Stimulated activated CD8-positive, alpha-beta memory T cell treated with anti-CD3 and anti-CD28 coated beads, Interleukin-12 subunit alpha, Interleukin-12 subunit beta, amount 100 ng/mL, for 24 hours (primary cell): ENCODE results near the gene LAD1.

Experiments
- DNase-seq: peaks from one replicate; pipeline ENCODE4 v3.0.0-alpha.2; 2020; ENCODE audit errors: extremely low read depth

The LAD1 gene

DNA sequence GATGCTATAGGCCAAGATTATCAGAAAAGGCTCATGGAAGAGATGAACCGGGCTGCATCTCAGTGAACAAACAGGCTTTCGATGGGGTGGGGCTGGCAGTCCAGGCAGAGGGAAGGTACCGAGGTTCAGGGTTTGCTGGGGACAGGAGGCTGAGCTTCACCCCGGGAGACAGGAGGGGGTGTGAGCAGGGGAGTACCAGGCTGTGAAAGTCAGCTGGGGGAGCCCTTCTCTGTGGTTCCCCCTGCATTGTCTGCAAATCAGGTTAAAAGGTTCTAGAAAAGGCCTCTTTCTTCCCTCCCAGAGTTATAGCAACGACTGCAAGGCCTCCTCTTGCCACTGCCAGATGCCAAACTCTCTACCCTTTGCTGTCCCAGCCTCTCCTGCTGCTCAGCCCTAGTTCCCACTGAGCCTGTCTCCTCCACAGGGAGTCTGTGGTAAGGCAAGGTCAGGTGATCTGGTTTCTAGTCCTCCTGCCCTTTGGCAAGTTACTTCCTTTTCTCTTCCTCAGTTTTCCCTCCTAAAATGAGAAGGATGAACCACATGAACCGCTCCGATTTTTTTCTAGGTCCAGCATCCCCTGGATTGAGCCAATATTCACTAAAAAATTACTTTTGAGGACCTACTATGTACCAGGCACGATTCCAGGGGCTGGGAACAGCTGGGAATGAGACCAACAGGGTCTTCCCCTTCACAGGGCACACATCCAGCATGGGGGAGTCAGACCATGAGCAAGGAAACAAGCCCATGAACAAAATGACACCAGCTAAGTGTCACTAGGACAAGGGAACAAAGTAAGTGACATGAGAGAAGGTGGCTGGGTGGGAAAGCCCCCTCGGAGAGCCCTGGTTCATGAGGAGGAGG lies 7.2 kb downstream of the LAD1 start:
- DNase-seq: no peak

DNA sequence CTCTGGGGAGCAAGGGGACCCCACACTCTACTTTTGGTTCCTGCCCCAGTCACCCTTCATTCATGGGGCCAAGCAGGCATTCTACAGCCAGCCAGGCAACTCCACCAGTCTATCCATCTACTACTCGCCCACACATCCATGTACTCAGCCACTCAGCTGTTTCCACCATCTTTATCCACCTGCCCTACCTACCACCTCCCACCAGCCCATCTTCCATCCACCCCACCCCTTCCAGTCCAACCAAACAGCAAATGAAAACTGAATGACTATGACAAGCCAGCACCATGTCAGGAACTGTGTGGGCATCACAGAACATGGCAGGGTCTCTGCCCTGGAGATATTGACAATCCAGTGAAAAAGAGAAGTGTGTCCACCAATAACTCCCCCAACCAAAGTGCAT lies 7.9 kb downstream of the LAD1 start:
- no peak for DNase-seq

DNA sequence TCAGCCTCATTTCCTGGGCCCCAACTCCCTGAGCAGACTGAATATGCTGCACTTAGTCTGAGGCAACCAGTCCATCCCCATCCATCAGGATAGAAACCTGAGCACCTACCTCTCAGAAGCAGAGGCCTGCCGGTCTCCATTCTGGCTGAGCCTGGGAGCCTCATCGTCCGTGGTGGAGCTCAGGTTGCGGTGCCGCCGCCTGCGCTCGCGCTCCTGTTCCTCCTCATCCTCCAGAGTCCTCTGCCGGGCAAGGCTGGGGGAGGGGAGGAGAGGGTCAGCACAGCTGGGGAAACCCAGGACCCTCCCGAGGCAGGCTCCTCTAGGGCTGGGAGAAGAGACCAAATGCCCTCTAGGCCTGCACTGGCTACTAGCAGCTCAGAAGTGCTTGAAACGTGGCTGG lies 10.1 kb downstream of the LAD1 start:
- no peak for DNase-seq

DNA sequence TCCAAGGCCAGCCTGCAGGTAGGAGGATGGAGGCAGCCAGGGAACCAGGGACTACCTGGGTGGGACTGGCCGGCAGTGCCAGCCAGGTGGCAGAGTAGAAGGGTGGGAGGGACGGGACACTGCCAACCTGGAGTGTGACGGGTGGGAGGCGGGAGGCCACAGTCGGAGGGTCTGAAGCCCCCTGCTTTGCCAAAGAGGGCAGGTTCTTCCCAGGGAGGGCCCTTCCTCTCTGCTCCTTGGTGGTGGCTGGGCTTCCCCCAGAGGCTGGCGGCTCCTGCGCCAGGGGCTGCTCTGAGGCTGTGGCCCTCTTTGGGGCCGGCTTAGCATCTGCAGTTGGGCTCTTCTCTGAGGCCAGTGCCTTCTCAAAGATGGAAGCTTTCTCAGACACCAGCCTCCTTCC lies 12.9 kb downstream of the LAD1 start:
- DNase-seq: no peak

DNA sequence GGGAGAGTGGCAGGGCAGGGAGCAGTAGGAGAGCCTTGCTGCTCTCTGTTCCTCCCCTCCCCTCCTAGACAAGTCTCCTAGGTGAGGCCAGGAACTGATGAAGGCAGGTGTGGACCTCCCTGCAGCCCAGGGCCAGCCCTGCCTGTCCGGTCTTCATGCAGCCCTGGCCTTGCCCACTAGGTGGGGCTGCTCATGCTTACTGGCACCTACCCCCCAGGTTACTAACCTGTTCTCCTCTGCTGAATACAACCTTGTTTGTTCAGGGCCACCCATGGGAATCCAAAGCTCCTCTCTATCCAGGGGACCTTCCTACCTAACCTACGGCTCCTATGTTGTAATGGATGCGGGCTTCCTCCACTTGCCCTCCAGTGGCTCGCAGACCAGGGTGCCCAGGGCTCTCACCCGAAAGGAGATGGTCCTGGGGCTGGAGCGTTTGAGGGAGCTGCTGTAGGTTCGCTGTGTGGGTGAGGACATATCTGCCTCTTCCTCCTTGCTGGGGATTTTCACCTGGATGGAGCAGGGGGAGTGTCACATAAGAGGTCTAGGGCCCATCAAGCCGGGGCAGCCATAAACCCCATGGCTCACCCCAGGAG lies 13.7 kb downstream of the LAD1 start:
- no peak for DNase-seq

DNA sequence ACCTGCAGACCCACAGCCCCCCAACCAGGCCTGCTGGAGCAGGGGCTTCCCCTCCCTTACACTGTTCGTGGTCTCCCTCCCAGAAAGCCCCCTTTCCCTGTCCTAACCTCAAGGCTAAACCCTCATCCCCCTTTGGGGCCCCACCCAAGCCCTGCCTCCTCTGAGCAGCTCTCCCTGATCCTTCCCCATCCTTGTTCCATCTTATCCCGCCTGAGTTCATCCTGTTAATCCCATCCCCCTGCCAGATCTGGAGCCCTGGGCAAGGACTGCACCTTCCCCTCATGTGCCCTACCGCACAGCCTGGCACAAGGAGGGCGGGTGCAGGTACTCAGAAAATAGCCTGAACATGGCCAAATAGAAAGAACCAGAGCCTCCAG lies 14.7 kb downstream of the LAD1 start:
- DNase-seq: no peak

DNA sequence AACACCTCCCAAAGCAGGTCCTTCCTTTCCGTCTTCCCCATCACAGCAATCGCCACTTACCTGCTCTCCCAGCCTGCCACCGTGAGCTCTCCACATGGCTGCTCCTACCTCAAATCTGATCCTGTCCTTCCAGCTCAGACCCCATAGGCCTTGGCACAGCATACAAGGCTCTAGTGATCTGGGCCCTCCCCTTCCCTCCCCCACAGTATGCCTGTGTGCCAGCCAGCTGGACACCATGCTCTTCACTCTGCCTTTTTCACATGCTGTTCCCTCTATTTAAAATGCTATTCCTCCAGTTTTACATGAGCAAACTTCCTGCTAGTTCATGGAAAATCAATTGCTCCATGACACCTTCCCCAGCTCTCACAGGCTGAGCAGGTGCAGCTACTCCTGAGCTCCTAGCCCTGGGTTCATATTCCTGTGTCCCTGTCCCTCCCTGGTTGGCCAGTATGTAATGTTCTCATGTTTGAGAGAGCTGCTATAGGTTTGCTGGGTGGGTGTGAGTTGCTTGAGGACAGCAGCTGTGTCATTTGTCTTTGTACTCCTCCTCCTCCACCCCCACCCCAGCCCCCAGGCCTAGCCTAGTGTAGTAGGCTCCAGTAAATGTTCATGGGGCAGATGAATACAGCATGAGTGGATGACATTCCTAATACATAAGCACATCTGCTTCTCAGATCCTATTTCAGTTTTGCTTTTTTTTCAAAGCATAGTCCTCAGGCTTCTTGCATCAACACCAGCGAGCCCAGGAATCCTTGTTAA lies 15.3 kb downstream of the LAD1 start:
- no peak for DNase-seq

DNA sequence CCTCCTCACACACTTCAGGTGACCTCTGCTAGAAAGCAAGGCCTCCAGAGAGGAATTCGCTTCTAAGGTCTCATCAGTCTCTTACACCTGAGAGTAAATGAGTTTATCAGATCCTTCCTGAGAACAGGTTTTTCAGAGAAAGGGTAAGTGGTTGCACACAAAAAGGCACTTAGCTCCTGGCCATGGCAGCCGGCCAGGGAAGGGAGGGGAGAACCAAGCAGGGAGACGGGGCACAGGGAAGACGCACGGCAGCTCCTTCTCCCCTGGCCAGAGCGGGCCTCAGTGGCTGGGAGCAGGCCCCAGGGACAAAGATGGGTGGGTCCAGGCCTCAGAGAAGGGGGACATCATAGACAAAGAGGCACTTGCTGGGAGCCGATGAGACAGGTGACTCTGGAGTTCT lies 18.0 kb downstream of the LAD1 start:
- DNase-seq: no peak

DNA sequence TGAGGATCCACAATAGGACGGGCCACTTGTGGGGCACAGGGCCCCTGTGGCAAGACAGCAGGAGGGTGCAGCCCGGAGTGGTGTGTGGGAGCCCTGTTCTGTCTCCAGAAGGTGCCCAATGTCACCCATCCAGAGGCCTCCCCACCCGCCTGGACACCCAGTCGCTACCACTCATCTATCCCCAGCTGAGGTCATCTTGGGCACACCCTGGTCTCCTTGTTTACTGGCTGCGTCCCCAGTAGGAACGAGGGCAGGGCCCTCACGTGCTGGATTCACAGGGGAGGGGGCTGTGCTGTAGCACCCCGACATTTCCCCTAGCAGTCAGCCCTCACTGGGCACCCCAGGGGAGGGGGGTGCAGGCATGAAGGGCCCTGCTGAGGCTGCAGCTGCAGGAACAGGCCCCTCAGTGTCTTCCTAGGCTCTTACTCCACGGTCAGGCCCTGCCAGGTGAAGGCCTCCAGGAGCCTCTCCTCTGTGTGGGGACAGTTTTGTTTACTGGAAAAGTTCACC lies 19.3 kb downstream of the LAD1 start:
- DNase-seq: no peak

DNA sequence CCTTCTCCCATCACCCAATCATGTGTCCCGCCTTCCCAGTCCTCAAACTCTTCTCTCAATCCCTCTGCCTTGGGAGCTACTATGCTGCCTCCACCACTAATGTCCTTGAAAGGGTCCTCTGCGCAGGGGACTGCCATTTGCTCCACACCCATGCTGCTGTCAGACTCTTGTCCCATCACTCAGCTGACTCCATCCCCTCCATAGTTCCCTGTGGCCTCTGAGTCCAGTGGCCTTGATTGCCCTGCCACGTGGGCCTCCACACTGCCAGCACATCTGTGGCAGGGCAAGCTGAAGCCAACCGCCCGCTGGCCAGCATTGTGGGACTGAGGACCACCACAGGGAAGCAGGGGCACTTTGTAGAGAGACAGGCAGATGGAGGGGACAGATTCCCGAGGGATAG lies 20.3 kb downstream of the LAD1 start:
- no peak for DNase-seq

DNA sequence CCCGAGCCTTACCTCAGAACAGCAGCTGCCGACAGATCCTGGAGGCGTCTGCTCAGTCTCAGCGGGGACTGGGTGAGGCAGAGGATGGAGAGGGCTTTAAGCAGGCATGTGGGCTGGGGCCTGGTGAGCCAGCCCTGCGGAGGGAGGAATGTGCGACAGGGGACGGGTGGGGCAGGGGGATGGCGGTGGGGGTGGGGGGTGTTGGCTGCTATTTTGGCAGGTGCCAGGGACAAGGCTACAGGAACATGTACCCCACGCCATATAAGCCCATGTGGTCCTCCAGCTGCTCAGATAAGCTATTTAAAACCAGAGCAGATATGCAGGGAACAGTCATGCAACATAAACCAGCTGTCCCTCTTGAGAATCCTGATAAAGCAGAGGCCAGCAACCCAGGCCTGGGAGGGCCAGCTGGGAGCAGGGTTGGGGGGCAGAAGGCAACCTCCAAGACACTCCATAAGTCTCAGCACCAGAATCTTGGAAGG lies 21.5 kb downstream of the LAD1 start, which contains the start of gene TNNT2:
TSS of gene TNNT2 (minus strand) at position 70 of the 482 bp plus-strand sequence. CDS start 4,426 bp downstream, outside the sequence.
- no peak for DNase-seq

DNA sequence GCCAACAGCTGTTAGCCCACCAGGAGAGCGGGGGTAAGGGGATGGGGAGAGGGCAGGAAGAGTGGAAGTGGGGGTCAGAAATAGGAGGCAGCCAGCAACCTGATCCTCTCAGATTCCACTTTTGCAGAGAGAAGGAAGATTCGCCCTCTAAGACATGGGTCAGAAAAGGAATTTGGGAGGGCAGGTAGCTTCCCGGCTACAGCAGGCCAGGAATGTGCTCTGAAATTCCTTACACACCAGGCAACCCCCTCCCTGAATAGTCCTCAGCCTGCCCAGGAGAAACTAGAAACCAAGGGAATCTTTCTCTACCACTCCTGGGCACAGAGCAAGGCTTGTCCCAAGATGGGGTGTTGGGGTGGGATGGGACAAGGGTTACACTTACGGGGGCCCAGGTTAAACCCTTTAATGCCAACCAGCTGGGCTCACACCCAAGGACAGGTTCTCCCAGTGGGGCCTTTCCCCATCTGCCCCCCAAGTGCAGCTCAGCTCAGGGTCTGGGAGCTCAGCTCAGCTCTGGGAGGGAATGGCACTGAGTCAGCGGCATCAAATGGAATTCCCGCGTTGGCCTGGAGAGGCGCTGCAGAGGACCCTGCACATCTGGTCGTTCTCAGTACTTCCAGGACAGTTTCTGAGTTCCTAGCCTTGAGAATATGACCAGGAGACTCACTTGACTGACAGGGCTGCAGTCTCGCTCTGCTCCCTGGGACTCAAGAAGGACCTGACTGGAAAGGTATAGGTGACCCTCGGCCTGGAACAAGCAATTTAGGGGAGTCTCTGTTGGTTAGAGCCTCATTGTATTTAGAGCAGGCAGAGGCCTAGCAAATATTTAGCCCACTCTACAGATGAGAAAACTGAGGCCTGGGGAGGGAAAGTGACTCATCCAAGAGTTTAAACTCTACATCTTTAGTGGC lies 22.4 kb downstream of the LAD1 start:
- no peak for DNase-seq

DNA sequence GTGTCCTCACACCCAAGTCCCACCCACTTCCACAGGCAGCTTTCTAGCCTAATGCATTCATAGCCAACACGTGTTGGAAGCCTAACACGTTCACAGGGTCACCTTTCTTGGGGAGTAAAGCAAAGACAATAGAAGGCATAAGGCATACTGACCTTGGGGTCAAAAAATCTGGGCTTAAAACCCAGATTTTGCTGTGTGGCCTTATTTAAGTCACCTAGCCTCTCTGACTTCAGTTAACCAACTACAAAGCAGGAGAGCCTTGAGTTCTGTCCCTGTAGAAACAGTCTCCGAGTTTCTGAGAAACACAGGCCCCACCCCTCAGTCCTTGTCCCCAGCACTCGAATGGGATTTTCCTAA lies 23.0 kb downstream of the LAD1 start:
- DNase-seq: no peak

DNA sequence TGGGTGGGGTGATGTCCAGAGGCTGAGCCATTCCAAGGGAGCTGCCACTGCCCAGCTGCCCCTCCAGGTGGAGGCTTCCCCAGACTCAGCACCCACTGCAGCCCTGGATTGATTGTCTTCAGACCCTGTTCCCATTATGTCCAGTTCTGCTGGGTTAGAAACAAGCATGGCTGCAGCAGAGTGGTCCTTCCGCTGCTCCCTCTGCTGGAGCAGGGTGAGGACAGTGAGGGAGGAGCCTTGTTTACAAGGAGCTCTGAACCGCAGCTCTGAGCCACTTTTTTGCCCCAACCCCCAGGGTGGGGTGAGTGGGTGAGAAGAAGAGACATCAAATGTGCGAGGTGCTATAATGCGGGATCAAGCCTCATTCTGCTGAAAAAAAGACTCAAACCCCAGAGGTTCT lies 24.0 kb downstream of the LAD1 start:
- no peak for DNase-seq

DNA sequence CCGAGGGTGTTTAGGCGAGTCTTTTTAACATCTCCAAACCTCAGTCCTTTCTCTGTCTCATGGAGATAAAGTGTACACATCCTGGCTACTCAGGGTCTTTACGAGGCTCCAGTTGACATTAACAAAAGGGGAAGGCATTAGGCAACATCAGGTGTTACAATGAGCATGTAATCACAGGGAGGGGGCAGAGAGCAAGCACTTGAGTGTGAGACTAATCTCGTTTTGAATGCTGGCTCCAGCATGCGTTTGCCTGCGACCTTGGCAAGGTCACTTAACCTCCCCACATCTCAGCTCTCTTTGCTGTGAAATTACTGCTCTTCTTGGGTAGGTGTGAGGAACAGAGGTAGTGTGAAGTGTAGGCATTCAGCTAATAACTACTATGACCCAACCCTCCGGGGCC lies 24.8 kb downstream of the LAD1 start:
- no peak for DNase-seq

DNA sequence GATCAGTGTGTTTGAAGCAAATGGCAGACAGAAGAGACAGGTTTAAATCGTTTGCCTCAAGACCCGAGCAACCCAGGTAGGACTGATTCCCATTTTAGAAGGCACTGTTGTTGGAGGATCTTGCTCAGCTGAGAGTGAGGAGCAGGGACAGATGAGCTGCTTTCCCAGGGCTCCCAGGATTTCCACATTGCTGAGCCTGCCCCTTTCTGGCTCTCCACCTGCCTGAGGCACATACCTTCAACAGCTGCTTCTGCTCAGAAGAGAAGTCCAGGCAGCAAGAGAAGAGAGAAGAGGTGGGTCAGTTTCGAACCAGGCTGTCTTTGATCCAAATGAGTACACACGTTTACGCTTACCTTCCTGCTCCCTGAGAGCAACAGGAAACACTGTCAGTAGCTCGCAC lies 27.3 kb downstream of the LAD1 start:
- DNase-seq: no peak

DNA sequence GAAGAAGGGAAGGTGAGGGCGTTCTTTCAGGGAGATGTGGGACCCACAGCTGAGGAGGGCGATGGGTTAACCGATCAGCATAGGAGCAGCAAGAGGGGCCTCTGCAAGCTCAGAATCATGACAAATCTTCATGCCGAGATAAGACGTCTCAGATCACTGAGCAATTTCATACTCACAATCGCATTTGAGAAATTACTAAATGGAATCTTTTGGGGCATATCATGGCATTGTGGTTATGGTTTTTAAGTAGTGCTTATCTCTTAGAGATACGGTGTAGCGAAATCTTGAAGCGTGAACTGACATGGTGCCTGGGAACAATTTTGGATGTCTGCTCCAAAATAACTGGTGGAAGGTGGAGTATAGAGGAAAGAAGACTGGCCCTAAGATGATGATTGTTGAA lies 27.8 kb downstream of the LAD1 start:
- DNase-seq: no peak

DNA sequence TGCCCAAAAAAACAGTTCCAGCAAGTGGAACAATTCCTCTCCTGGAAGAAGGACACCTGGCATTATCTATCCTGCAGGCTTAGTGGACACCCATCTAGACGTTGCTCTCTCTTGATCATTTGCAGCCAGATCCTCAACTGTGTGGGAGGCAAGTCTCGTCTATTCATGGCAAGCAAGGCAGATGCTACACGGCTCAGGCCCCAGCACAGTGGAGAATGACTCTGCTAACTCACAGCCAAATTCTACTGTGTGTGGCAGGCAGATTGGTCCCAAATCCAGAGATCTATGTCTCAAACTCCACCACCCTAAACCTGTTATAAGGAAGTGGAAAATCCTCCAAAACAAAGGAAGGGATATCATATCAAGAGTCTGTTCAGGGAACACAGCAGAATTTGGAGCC lies 28.6 kb downstream of the LAD1 start:
- DNase-seq: no peak

DNA sequence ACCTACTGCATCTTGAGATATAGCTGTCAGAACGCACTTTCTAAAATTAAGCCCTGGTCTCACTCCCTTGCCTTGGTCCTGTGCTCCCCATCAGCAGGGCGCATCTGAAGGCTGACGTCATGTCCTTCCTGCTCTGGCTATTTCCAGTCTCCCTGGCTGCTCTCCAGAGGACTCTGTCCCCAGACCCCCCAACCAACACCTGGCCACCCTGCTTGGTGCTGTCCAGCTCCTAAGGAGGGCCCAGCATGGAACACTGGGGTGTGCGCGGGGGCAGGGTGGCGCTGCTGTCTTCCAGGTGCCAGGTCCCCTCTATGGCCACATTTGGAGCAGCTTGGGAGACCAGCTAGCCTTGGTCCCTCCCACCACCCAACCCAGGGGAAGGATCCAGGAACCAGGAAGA lies 29.9 kb downstream of the LAD1 start:
- no peak for DNase-seq

DNA sequence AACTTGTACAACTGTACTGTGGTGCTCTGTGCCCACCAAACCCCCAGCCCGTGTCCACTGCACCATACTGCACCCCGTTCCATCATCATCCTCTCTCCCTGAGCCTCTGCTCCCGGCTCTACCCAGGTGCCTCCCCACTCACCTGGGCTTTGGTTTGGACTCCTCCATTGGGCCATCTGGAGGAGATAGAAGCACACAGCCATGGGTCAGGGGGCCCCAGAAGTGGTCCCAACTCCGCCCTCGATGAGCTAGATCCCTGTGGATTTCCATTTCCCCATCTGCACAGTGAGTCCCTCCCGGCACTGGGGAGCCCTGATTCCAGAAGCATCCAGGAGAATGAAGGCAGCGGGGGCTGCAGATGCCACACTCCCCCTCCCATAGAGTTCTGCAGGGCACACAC lies 32.4 kb downstream of the LAD1 start:
- DNase-seq: no peak

DNA sequence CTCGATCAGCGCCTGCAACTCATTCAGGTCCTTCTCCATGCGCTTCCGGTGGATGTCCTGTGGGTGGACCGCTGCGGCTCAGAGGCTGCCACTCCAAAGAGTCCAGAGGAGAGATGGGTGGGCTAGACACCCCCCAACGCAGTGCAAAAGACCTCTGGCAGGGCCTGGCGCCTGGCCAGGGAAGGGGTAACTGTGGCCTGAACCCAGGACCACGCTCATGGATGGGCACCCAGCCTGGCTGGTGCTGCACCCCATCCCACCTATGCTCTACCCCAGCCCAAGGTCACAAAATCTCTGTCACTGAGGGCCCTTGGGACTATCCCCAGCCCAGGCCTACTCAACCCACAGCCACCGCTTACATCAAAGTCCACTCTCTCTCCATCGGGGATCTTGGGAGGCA lies 33.9 kb downstream of the LAD1 start:
- no peak for DNase-seq

DNA sequence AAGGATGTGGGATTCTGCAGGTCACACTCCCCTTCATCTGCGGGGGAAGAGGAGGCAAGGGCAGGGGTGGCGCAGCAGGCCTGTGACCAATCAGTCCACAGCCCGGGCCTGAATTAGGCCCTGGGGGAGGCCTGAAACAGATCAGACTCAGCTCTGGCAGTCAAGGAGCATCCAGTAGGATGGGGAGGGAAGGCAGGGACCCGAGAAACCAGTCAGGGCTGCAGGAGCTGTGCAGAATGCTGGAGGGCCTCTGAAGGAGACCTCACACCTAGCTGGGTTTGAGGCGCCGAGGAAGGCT lies 34.4 kb downstream of the LAD1 start:
- no peak for DNase-seq
